ENCODE results near the gene GCGR. TPM values are rescaled to one million over a fixed set of nuclear protein-coding genes. Genes with fewer than 3 reads are reported as not detected.

Gene GCGR
- total RNA-seq, 2 donors from 2014 or later = 0.52 to 5.3 TPM

DNA sequence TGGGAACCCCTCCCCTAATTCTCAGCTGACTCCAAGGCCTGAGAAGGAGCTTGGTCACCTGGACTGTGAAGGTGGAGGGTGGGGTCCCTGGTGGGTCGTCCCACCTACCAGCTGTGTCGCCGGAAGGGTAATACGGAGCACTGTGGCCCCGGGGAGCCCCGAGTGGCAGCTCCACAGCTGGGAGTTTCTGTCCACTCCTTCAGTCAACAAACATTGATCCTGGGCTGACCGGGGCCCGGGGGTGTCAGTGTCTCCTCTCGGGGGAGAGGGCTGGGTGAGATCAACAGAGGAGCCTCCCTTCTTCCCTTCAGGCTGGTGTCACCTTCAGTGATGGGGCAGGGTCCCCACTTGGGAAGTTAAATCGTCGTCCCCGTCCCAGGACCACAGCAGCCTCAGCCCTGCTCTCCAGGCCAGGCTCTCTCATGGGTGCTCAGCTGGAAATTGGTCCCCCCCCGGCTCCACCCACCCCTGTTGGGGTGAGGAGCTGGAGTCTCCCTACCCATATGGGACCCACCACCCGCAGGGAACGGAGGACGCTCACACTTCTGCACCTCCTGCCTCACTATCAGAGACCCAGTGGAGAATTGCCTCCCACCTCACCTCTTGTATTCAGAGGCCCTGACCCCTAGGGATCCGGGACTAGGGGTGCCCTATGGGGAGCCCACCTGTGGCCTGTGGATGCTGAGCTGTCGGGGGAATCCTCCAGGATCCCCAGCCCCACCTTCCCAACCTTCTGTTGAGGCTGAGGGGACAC lies 1.9 kb downstream of the GCGR start:
- Histone ChIP-seq H3K4me3 (no peak overlapping the region), H3K36me3 (replicated peaks in 1 of 2; ENCODE audit: insufficient read depth in 1 of 2, low read depth in 2 of 2) (no peaks in the 10 kb centered on the region), H3K27ac (no peak overlapping the region), H3K9me3 (no peaks in the 10 kb centered on the region), H3K27me3 (peaks cover 4 to 47% of the 10 kb centered on the region in 2 donors), H3K4me1 (peaks cover 22% of the 10 kb centered on the region)
- TF ChIP-seq CTCF (IDR thresholded peaks at IDR 0.05) = no peak
- no peak for TF ChIP-seq POLR2A (IDR thresholded peaks at IDR 0.05)
- ATAC-seq = no peak
- intact Hi-C loops (cut with DNase I) = no loop called here
- DNase-seq = no peak
- 43% methylated on average over 18 of the region's 18 CpGs; no CpG with 5 or more reads in 1 of the 2 donors for WGBS, 2 donors

DNA sequence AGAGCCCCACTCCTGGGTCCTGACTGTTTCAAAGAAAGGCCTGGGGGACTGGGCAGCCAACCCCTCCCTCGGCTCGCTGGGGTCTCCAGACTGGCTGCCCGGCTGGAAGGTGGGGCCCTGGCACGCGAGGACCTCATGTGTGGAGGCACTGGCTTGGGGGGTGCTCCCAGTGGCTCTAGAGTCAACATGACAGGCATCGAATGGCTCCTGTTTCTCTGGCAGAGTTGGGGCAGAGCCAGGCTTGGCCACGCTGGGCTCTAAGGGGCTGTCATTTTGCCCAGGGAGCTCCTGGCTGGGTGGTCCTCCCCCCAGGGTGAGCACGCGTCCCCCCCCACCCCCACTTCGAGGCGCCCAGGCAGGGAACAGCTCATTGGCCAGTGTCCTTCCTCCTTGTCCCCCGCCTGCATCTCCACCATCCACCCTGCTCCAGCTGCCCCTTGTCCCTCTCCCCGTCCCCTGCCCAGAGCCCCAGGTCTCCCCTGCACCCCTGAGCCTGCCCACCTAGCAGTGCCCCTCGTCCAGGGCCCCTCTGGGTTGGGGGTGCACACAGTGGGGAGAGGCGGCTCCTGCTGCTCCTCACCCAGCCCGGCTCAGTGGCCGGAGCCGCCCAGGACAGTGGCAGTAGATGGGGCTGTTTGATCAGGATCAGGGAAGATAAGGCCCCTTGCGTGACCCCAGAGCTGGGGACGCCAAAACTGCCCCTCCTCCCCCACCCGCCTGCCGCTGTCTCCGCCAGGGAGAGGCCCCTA lies 2.7 kb downstream of the GCGR start:
- intact Hi-C loops (cut with DNase I) = no loop called here
- no peak overlapping the region for H3K4me3 ChIP-seq
- no peak for TF ChIP-seq CTCF (IDR thresholded peaks at IDR 0.05)
- no peak for TF ChIP-seq POLR2A (IDR thresholded peaks at IDR 0.05)
- H3K27me3 ChIP-seq = peaks cover 4 to 48% of the 10 kb centered on the region in 2 donors
- ATAC-seq (no peak), DNase-seq (no peak)
- no peak overlapping the region for H3K27ac ChIP-seq
- H3K9me3 ChIP-seq = no peaks in the 10 kb centered on the region
- WGBS, 2 donors = 18 to 30% methylated on average over 4 to 23 of the region's 23 CpGs
- H3K4me1 ChIP-seq = peaks cover 22% of the 10 kb centered on the region
- H3K36me3 ChIP-seq (replicated peaks in 1 of 2; ENCODE audit: insufficient read depth in 1 of 2, low read depth in 2 of 2) = no peaks in the 10 kb centered on the region

- TF ChIP-seq POLR2A (IDR thresholded peaks at IDR 0.05) (no peak), CTCF (IDR thresholded peaks at IDR 0.05) (no peak)
- Histone ChIP-seq H3K9me3 (no peaks in the 10 kb centered on the region), H3K27me3 (peaks cover 4 to 48% of the 10 kb centered on the region in 2 donors), H3K4me1 (peaks cover 22% of the 10 kb centered on the region), H3K4me3 (no peak overlapping the region), H3K27ac (no peak overlapping the region), H3K36me3 (replicated peaks in 1 of 2; ENCODE audit: insufficient read depth in 1 of 2, low read depth in 2 of 2) (no peaks in the 10 kb centered on the region)
- intact Hi-C loops (cut with DNase I) = no loop called here
- 33 to 50% methylated on average over 2 to 18 of the region's 18 CpGs for WGBS, 2 donors
- no peak for DNase-seq
- ATAC-seq = no peak
Measured at GRCh38 chr17:81807210-81807719, 3.3 kb downstream of the GCGR start.

GRCh38 chr17:81807839-81808238 lies 3.9 kb downstream of the GCGR start:
- DNase-seq = no peak
- Histone ChIP-seq H3K27ac (no peak overlapping the region), H3K4me1 (peaks cover 22% of the 10 kb centered on the region), H3K36me3 (replicated peaks in 1 of 2; ENCODE audit: insufficient read depth in 1 of 2, low read depth in 2 of 2) (no peaks in the 10 kb centered on the region), H3K27me3 (peaks cover 4 to 44% of the 10 kb centered on the region in 2 donors), H3K4me3 (no peak overlapping the region), H3K9me3 (no peaks in the 10 kb centered on the region)
- no peak for ATAC-seq
- no peak for TF ChIP-seq CTCF (IDR thresholded peaks at IDR 0.05)
- TF ChIP-seq POLR2A (IDR thresholded peaks at IDR 0.05) = no peak
- 40 to 56% methylated on average over 1 to 10 of the region's 13 CpGs for WGBS, 2 donors
- intact Hi-C loops (cut with DNase I) = no loop called here

Measured in body of pancreas (tissue), 4 donors.